IMR-90 (cell line): Measurements from ENCODE around the gene STAMBPL1. TPM values are rescaled to one million over a fixed set of nuclear protein-coding genes. Genes with fewer than 3 reads are reported as not detected.

Source experiments
- ATAC-seq: fragments of 200-7000 bp; cut with Tn5 transposase; 2 replicates; pipeline ENCODE4 v1.9.1; 2020; ENCODE audit warnings: low read depth, mild to moderate bottlenecking, moderate library complexity
- BruUV-seq: library from RNA; stranded (reverse); fragments of 400-500 nt; replicated peaks from 2 replicates; lab custom pipeline; 2021; lab: Mats Ljungman, UMichigan
- CTCF ChIA-PET: fragments of 300-600 bp; formaldehyde crosslinking; extraction: SDS; loops from one replicate; lab custom pipeline; 2021; ENCODE audit warnings: antibody characterized with exemption; lab: Yijun Ruan, JAX
- POLR2A ChIA-PET: fragments of 300-600 bp; sonication (Branson Sonifier 250); formaldehyde crosslinking; loops from one replicate; lab custom pipeline; 2022; ENCODE audit warnings: antibody characterized with exemption; ENCODE audit not compliant: unreplicated experiment; lab: Charles Lee
- DNase-seq: peaks from one replicate; pipeline ENCODE4 v3.0.0; 2013
- H2AFZ ChIP-seq: replicated peaks from 2 replicates; pipeline ENCODE3; 2013; ENCODE audit warnings: low read length, mild to moderate bottlenecking; ENCODE audit not compliant: poor library complexity
- H2AK5ac ChIP-seq: 2 replicates; pipeline ENCODE4 v1.6.1; 2013; ENCODE audit warnings: low read depth, low read length, inconsistent platforms
- H2AK9ac ChIP-seq: replicated peaks from 2 replicates; pipeline ENCODE3; 2013; ENCODE audit warnings: mild to moderate bottlenecking, low read depth, low read length, moderate library complexity; ENCODE audit not compliant: poor library complexity
- H2BK120ac ChIP-seq: 2 replicates; pipeline ENCODE4 v1.6.1; 2013; ENCODE audit warnings: low read depth, low read length, inconsistent platforms
- H2BK15ac ChIP-seq: 3 replicates; pipeline ENCODE4 v1.6.1; 2013; ENCODE audit warnings: low read depth, low read length, inconsistent platforms
- H2BK20ac ChIP-seq: 2 replicates; pipeline ENCODE4 v1.6.1; 2013; ENCODE audit warnings: low read depth, mild to moderate bottlenecking, inconsistent platforms, low read length, moderate library complexity
- H2BK5ac ChIP-seq: 2 replicates; pipeline ENCODE4 v1.6.1; 2013; ENCODE audit warnings: mild to moderate bottlenecking, low read depth, low read length, inconsistent platforms; ENCODE audit not compliant: poor library complexity, severe bottlenecking
- H3K14ac ChIP-seq: replicated peaks from 2 replicates; pipeline ENCODE4 v1.6.1; 2013; ENCODE audit warnings: low read depth, low read length, inconsistent platforms
- H3K18ac ChIP-seq: 2 replicates; pipeline ENCODE4 v1.6.1; 2013; ENCODE audit warnings: low read depth, low read length, control low read depth
- H3K23ac ChIP-seq: 2 replicates; pipeline ENCODE4 v1.6.1; 2013; ENCODE audit warnings: low read depth, low read length, inconsistent platforms
- H3K27ac ChIP-seq: 2 replicates; pipeline ENCODE4 v1.5.1; 2013; ENCODE audit warnings: mild to moderate bottlenecking, control low read depth, low read length; ENCODE audit not compliant: insufficient read depth
- H3K27me3 ChIP-seq: 2 replicates; pipeline ENCODE4 v1.6.1; 2013; ENCODE audit warnings: low read length; ENCODE audit not compliant: control insufficient read depth, insufficient read depth
- H3K36me3 ChIP-seq: 2 replicates; pipeline ENCODE4 v1.6.1; 2013; ENCODE audit warnings: low read length, mixed read lengths; ENCODE audit not compliant: control insufficient read depth, insufficient read depth
- H3K4ac ChIP-seq: 2 replicates; pipeline ENCODE4 v1.6.1; 2013; ENCODE audit warnings: low read depth, low read length, inconsistent platforms
- H3K4me1 ChIP-seq: 2 replicates; pipeline ENCODE4 v1.6.1; 2013; ENCODE audit warnings: low read length, mixed read lengths; ENCODE audit not compliant: control insufficient read depth, insufficient read depth
- H3K4me2 ChIP-seq: 2 replicates; pipeline ENCODE4 v1.6.1; 2013; ENCODE audit warnings: low read depth, mild to moderate bottlenecking, control low read depth, low read length, moderate library complexity
- H3K4me3 ChIP-seq: 2 replicates; pipeline ENCODE4 v1.5.1; 2013; ENCODE audit warnings: low read depth, mild to moderate bottlenecking, control low read depth, low read length, moderate library complexity; ENCODE audit not compliant: insufficient read depth
- H3K56ac ChIP-seq: 2 replicates; pipeline ENCODE4 v1.6.1; 2013; ENCODE audit warnings: low read length, inconsistent platforms; ENCODE audit not compliant: insufficient read depth; ENCODE audit errors: extremely low read depth
- H3K79me1 ChIP-seq, 2 experiments: 2 replicates each; pipeline ENCODE4 v1.6.1; 2013; ENCODE audit warnings: low read length in 2 of 2, inconsistent platforms in 1 of 2, low read depth in 1 of 2
- H3K9ac ChIP-seq: 2 replicates; pipeline ENCODE4 v1.6.1; 2013; ENCODE audit warnings: low read depth, low read length, control low read depth
- H3K9me1 ChIP-seq: 2 replicates; pipeline ENCODE4 v1.6.1; 2013; ENCODE audit warnings: low read length, inconsistent platforms; ENCODE audit not compliant: insufficient read depth
- H3K9me3 ChIP-seq: 2 replicates; pipeline ENCODE4 v1.6.1; 2013; ENCODE audit warnings: low read length; ENCODE audit not compliant: control insufficient read depth, insufficient read depth
- H4K20me1 ChIP-seq: 2 replicates; pipeline ENCODE4 v1.6.1; 2013; ENCODE audit warnings: low read length, inconsistent platforms; ENCODE audit not compliant: insufficient read depth
- H4K5ac ChIP-seq: 2 replicates; pipeline ENCODE4 v1.6.1; 2013; ENCODE audit warnings: mild to moderate bottlenecking, low read depth, low read length, control low read depth
- H4K8ac ChIP-seq, 2 experiments: 2 replicates each; pipeline ENCODE4 v1.6.1; 2013; ENCODE audit warnings: low read depth in 2 of 2, low read length in 2 of 2, control low read depth in 1 of 2, inconsistent platforms in 1 of 2
- H4K91ac ChIP-seq: 2 replicates; pipeline ENCODE4 v1.6.1; 2013; ENCODE audit warnings: low read depth, low read length, inconsistent platforms; ENCODE audit not compliant: insufficient read depth
- BHLHE40 ChIP-seq: fragments of 150-350 bp; IDR thresholded peaks from 2 replicates; pipeline ENCODE4 v1.6.1; 2016; ENCODE audit warnings: mild to moderate bottlenecking, low read depth, low read length
- CEBPB ChIP-seq: IDR thresholded peaks from 2 replicates; pipeline ENCODE4 v1.6.1; 2012; ENCODE audit warnings: low read depth, low read length, improper control_type of control experiment
- CHD1 ChIP-seq: IDR thresholded peaks from 2 replicates; pipeline ENCODE4 v1.6.1; 2012; ENCODE audit warnings: low read depth, low read length, improper control_type of control experiment
- FOS ChIP-seq: fragments of 150-350 bp; IDR thresholded peaks from 2 replicates; pipeline ENCODE4 v1.6.1; 2016; ENCODE audit warnings: low read depth, low read length
- MAFK ChIP-seq: IDR thresholded peaks from 2 replicates; pipeline ENCODE4 v1.6.1; 2012; ENCODE audit warnings: low read depth, low read length, improper control_type of control experiment
- MAZ ChIP-seq: IDR thresholded peaks from 2 replicates; pipeline ENCODE4 v1.6.1; 2012; ENCODE audit warnings: low read depth, mild to moderate bottlenecking, low read length, improper control_type of control experiment, moderate library complexity, borderline replicate concordance
- MXI1 ChIP-seq: IDR thresholded peaks from 2 replicates; pipeline ENCODE4 v1.6.1; 2012; ENCODE audit warnings: low read depth, mild to moderate bottlenecking, low read length, moderate library complexity, borderline replicate concordance
- NFE2L2 ChIP-seq: fragments of 150-350 bp; IDR thresholded peaks from 2 replicates; pipeline ENCODE4 v1.6.1; 2016; ENCODE audit warnings: low read depth, mild to moderate bottlenecking, low read length
- POLR2A ChIP-seq: IDR thresholded peaks from 2 replicates; pipeline ENCODE4 v1.6.1; 2012; ENCODE audit warnings: mild to moderate bottlenecking, low read depth, low read length
- RAD21 ChIP-seq: IDR thresholded peaks from 2 replicates; pipeline ENCODE4 v1.6.1; 2012; ENCODE audit warnings: low read length, improper control_type of control experiment
- RCOR1 ChIP-seq: IDR thresholded peaks from 2 replicates; pipeline ENCODE4 v1.6.1; 2012; ENCODE audit warnings: mild to moderate bottlenecking, low read length, improper control_type of control experiment; ENCODE audit not compliant: insufficient replicate concordance
- RFX5 ChIP-seq: IDR thresholded peaks from 2 replicates; pipeline ENCODE4 v1.8.0; 2012; ENCODE audit warnings: low read depth, mild to moderate bottlenecking, low read length, moderate library complexity
- SMC3 ChIP-seq: fragments of 150-350 bp; IDR thresholded peaks from 2 replicates; pipeline ENCODE4 v1.6.1; 2016; ENCODE audit warnings: low read depth, mild to moderate bottlenecking, antibody characterized with exemption, low read length, moderate library complexity
- USF2 ChIP-seq: fragments of 150-350 bp; IDR thresholded peaks from 2 replicates; pipeline ENCODE4 v1.6.1; 2017; ENCODE audit warnings: mild to moderate bottlenecking, antibody characterized with exemption, low read length, low read depth
- whole genome bisulfite sequencing, 2 experiments: methylation state at CpG; one replicate each; pipeline versions ENCODE4 v1.1.5 to v1.1.7; 2013; ENCODE audit warnings: missing lambda C conversion rate in 2 of 2; ENCODE audit not compliant: insufficient read length in 1 of 2; ENCODE audit errors: extremely low coverage in 2 of 2; 5-methylcytosine and 5-hydroxymethylcytosine counted together
- dilution Hi-C: fragments of 300-500 bp; cut with HindIII; formaldehyde crosslinking; loops from one replicate; pipeline ENCODE4 v1.14.3; 2018; ENCODE audit warnings: low sequenced_read_pairs; ENCODE audit not compliant: unreplicated experiment
- in situ Hi-C: fragments of 300-500 bp; cut with MboI; formaldehyde crosslinking; loops from 3 replicates; pipeline ENCODE4 v1.14.3; 2019; ENCODE audit warnings: low sequenced_read_pairs, inconsistent platforms, mixed read lengths
- intact Hi-C: fragments of 100-400 bp; cut with micrococcal nuclease; formaldehyde crosslinking; loops from 2 replicates; pipeline ENCODE4 v1.10.0; 2022
- polyA plus RNA-seq, 3 experiments: library from polyadenylated mRNA; depleted of rRNA; stranded (reverse); fragments of >200 nt; gene quantifications; 2 replicates each; pipeline ENCODE4 v1.2.3, GENCODE V29; 2012; ENCODE audit warnings: low replicate concordance in 1 of 3
- total RNA-seq: library from RNA; depleted of rRNA; stranded (reverse); fragments of >200 nt; gene quantifications from 2 replicates; pipeline ENCODE4 v1.2.3, GENCODE V29; 2012
- TF ChIP-seq, protein P1 (sequence below): conservative IDR thresholded peaks from 2 replicates; pipeline ENCODE4 v1.5.1; 2012; ENCODE audit warnings: mild to moderate bottlenecking, low read depth, low read length, improper control_type of control experiment
- TF ChIP-seq, protein P2 (sequence below): fragments of 150-350 bp; IDR thresholded peaks from 2 replicates; pipeline ENCODE4 v1.6.1; 2016; ENCODE audit warnings: low read depth, mild to moderate bottlenecking, low read length, moderate library complexity, borderline replicate concordance

The STAMBPL1 gene
- total and polyA plus RNA-seq, 2 of the 4 experiments (the other 2 are of a cell fraction): 26.8 to 28.1 TPM

DNA sequence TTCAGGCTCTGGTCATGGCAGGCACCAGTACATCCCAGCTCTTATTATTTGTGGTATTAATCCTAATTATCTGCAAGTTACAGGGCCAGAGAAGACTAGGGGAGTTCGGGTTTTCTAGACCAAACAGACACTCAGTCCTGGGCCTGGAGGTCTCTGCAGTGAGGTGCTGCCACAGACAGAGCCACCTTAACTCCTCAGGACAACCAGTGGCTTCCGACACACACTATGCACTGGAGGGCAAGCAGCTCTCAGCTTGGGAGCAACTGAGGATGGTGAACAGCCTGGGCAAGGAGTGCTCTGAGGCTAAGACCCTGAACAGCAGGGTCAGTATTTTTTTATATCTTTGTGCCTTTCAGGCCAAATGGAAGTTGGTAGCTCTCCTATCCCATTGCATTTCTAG lies 53.5 kb downstream of the STAMBPL1 start:
- H4K5ac ChIP-seq: no peak overlapping the region
- no peak overlapping the region for H3K18ac ChIP-seq
- no peak overlapping the region for H2BK20ac ChIP-seq
- H3K9ac ChIP-seq: no peak overlapping the region
- no peak for ATAC-seq
- no TSS peak for BruUV-seq
- POLR2A ChIA-PET: no interaction called here
- peak overlapping the region; percentile 23; the same call in 1 of the 2 replicates for H2AK5ac ChIP-seq
- H3K79me1 ChIP-seq: peaks cover 6 to 31% of the 10 kb centered on the region in 2 experiments; a peak in 3 of 4 replicates
- H3K4me1 ChIP-seq: peaks cover 4% of the 10 kb centered on the region
- peaks cover 25% of the 10 kb centered on the region for H4K20me1 ChIP-seq
- no peak overlapping the region for H2BK15ac ChIP-seq
- H3K9me1 ChIP-seq: 0 out of 2 replicates have a peak, but pooled peaks cover 3% of the 10 kb centered on the region
- H3K27me3 ChIP-seq: no peaks in the 10 kb centered on the region
- no peak for TF ChIP-seq SMC3
- no peak for TF ChIP-seq RFX5
- no peak for TF ChIP-seq CEBPB
- TF ChIP-seq, protein P1, sequence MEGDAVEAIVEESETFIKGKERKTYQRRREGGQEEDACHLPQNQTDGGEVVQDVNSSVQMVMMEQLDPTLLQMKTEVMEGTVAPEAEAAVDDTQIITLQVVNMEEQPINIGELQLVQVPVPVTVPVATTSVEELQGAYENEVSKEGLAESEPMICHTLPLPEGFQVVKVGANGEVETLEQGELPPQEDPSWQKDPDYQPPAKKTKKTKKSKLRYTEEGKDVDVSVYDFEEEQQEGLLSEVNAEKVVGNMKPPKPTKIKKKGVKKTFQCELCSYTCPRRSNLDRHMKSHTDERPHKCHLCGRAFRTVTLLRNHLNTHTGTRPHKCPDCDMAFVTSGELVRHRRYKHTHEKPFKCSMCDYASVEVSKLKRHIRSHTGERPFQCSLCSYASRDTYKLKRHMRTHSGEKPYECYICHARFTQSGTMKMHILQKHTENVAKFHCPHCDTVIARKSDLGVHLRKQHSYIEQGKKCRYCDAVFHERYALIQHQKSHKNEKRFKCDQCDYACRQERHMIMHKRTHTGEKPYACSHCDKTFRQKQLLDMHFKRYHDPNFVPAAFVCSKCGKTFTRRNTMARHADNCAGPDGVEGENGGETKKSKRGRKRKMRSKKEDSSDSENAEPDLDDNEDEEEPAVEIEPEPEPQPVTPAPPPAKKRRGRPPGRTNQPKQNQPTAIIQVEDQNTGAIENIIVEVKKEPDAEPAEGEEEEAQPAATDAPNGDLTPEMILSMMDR: no peak
- TF ChIP-seq FOS: no peak
- TF ChIP-seq CHD1: no peak
- TF ChIP-seq, protein P2, sequence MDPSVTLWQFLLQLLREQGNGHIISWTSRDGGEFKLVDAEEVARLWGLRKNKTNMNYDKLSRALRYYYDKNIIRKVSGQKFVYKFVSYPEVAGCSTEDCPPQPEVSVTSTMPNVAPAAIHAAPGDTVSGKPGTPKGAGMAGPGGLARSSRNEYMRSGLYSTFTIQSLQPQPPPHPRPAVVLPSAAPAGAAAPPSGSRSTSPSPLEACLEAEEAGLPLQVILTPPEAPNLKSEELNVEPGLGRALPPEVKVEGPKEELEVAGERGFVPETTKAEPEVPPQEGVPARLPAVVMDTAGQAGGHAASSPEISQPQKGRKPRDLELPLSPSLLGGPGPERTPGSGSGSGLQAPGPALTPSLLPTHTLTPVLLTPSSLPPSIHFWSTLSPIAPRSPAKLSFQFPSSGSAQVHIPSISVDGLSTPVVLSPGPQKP: no peak
- TF ChIP-seq MXI1: no peak
- TF ChIP-seq BHLHE40: no peak
- TF ChIP-seq MAZ: no peak
- no peak for TF ChIP-seq MAFK
- TF ChIP-seq POLR2A: no peak
- no peak for TF ChIP-seq USF2
- no peak for TF ChIP-seq RCOR1
- TF ChIP-seq RAD21: no peak
- no peak for TF ChIP-seq NFE2L2
- no peak overlapping the region for H3K4me3 ChIP-seq
- H3K27ac ChIP-seq: peak overlapping the region; percentile 20; the same call in 1 of the 2 replicates
- no peak overlapping the region for H3K23ac ChIP-seq
- WGBS, 2 experiments: no CpG with 5 or more reads among the region's 2 CpGs
- CTCF ChIA-PET: interaction anchor here (1.0 to 2.9 kb wide), 8 partner anchors 14 to 280 kb away, joined by 3 to 36 read pairs (median 6); no protein-coding TSS in a partner anchor
- no peak overlapping the region for H2AK9ac ChIP-seq
- no peak overlapping the region for H2BK120ac ChIP-seq
- in situ Hi-C loops (no loop called here), intact Hi-C loops (loop anchor here (5.0 kb wide), 1 partner anchor 366 kb away; no protein-coding TSS in a partner anchor), dilution Hi-C loops (no loop called here)
- no peak overlapping the region for H3K14ac ChIP-seq
- no peak overlapping the region for H3K56ac ChIP-seq
- peaks cover 30% of the 10 kb centered on the region for H3K36me3 ChIP-seq
- no peak overlapping the region for H3K4me2 ChIP-seq
- no peak overlapping the region for H4K8ac ChIP-seq
- H2BK5ac ChIP-seq: no peak overlapping the region
- H3K4ac ChIP-seq: no peak overlapping the region
- no peak overlapping the region for H2AFZ ChIP-seq
- H4K91ac ChIP-seq: no peak overlapping the region
- DNase-seq: no peak
- no peaks in the 10 kb centered on the region for H3K9me3 ChIP-seq
